GM20431 (cell line): ENCODE data around the gene CYB561.

Experiments
- in situ Hi-C: fragments of 300-500 bp; cut with MseI, MboI; formaldehyde crosslinking; loops from one replicate; pipeline ENCODE4 v1.15.0; 2020; ENCODE audit warnings: low sequenced_read_pairs; ENCODE audit not compliant: unreplicated experiment

The CYB561 gene

DNA sequence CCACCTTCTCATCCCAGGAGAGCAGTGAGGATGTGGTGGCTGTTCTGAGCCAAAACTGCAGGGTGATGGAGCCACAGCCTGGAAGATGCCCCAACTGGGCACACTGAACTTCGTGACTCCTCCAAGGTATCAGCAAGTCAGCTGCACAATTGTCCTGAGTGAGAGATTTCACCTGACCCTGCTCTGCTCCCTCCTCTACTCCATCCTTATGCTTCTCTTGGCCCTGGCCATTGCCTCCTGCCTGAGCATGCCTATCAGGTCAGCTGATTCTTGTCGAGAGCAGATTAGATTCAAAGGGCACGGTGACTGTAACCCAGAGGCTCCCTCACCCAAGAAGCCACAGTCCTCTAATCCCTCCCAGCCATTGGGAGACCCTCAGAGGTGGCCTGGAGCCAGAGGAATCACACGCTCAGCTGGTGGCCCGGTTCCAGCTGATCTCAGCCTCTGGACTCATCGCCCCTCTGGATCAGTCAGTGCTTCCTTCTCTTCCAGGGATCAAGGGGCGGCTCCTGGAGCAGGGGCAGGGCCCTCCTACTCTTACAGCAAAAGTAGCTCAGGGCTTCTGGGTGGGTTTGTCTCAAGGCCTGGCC, 7.0 kb upstream of the CYB561 start:
- in situ Hi-C loops, result no loop called here

DNA sequence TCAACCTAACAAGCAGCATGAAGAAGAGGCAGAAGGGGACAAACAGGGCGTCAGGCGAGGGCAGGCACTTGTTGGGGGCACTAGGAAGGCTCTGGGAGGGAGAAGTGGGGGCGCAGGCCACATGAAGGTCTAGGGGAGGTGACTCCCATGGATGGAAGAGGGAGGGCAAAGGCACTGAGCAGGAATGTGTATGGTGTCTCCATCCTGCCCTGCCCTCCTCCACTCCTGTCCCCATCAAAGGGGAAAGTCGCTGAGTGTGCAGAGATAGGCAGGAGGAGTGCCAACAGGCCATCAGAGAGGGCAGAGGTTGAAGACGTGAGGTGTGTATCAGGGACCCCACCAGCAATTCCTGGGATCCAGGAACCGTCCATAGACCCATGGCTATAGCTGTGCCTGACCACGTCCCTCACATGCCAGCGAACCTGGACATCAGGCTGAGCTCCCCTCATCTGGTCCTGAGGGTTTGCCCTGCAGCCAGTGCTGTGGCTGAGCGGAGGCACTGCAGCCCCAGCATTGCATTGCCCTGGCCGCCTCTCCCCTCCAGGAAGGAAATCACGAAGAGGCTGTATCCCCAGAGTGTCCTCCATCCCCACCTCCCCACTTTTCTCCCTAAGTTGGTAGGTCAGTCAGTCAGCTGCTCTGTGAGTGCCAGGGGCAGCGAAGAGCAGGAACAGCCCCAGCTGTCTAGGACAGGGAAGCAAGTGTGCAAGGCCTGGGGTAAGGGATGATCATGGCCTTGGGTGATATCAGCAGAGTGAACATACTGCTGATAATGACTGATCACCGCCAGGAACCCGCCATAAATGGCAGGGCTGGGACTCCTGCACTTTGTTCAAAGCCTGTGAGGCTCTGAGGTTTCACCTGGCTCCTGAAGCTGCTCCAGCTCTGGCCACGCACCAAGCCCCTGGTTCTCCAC, 6.2 kb upstream of the CYB561 start:
- in situ Hi-C loops, result no loop called here

DNA sequence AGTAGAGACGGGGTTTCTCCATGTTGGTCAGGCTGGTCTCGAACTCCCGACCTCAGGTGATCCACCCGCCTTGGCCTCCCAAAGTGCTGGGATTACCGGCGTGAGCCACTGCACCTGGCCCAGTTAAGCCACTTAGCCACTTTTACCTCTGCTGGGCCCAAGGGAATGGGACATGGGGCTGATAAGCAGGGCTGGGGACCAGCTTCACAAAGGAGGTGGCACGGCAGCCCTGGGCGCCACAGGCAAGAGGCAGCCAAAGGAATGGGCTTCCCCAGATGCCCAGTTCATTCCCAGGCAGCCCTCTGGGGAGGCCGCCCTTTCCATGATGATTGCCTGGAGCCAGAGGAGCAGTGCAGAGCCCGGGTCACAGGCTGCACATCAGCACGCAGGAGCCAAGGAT, 5.0 kb upstream of the CYB561 start:
- in situ Hi-C loops, result no loop called here

- in situ Hi-C loops, result no loop called here
These were observed 4.4 kb upstream of the CYB561 start for GRCh38 chr17:63450551-63450950.

DNA sequence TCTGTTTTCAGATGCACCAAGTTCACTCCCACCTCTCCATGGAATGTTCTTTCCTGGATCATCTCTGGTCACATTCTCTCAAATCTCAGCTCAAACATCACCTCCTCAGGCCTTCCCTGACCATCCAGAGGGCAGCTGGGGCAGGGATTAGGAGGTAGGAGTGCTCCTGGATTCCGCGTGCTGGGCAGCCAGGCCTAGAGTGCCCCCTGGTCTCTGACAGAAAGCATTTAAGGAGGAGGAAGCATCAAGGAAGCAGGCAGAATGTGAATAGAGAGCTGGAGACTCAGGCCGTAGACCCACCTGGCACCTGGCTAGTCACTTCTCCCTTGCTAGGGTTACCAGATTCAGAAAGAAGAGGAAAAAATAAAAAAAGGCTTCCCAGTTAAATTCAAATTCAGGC, 2.5 kb upstream of the CYB561 start:
- in situ Hi-C loops, result loop anchor here (25.0 kb wide), 1 partner anchor 389 kb away; the partner anchor contains the start of genes FTSJ3, PSMC5 and SMARCD2

DNA sequence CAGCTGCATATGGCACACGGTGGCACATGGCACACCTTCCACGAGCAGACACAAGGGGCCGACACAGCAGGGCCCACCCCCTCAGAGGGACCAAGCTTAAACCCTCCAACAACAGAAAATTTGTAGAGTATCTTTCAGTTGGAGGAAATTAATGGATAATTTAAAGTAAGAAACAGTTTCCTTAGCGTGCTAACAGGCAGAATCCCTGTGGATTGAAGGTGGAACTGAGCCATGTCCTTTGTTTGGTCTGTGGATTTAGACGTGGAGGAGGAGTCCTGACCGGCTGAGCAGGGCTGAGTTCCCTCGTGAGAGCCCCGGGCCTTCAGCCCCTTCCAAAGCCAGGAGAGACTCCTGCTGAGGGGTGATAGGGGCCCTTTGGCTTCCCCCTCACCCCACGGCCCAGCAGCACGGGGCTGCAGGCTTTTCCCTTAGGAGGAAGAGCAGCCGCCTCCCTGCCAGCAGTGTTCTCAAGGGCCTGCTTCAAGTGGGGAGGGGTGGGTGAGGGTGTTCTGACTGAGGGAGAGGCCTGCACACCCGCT, 1.4 kb upstream of the CYB561 start:
- in situ Hi-C loops, result loop anchor here (25.0 kb wide), 1 partner anchor 390 kb away; the partner anchor contains the start of genes FTSJ3, PSMC5 and SMARCD2

GRCh38 chr17:63446753-63447470, 806 bp upstream of the CYB561 start:
- in situ Hi-C loops, result loop anchor here (25.0 kb wide), 1 partner anchor 390 kb away; the partner anchor contains the start of genes FTSJ3, PSMC5 and SMARCD2

DNA sequence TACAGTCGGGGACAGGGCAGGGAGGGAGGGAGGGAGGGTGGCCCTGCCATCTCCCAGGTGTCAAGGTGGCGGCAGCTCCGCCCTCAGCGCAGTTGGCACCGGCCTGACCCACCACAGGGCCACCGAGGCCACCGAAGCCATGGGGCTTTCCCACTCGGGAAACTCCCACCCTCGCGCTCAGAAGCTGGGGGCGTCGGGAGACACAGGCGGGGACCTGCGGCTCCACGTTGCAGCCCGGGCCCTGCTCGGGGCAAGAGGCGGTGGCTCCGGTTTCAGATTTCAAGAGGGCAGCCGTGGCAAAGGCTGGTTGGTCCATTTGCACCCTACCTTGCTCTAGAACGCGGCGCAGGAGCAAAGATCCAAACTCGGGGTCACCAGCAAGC, 544 bp downstream of the CYB561 start:
- in situ Hi-C loops, result loop anchor here (25.0 kb wide), 1 partner anchor 392 kb away; the partner anchor contains the start of genes FTSJ3, PSMC5 and SMARCD2

DNA sequence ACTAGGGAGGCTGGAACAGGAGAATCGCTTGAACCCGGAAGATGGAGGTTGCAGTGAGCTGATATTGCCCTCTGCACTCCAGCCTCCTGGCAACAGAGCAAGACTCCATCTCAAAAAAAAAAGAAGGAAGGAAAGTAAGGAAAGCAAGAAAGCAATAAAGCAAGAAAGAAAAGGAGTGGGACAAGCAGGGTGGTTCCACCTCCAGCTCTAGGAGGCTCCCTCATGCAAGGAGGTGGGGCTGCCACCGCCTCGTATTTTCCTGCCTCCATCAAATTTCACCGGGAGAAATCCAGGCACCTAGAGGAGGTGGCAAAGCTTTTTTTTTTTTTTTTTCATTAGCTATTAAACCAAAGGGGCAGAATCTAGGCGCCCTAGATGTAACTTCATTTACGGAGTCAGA, 1.0 kb downstream of the CYB561 start:
- in situ Hi-C loops, result loop anchor here (25.0 kb wide), 1 partner anchor 392 kb away; the partner anchor contains the start of genes FTSJ3, PSMC5 and SMARCD2

- in situ Hi-C loops, result loop anchor here (25.0 kb wide), 1 partner anchor 393 kb away; the partner anchor contains the start of genes FTSJ3, PSMC5 and SMARCD2
These were observed 1.6 kb downstream of the CYB561 start for GRCh38 chr17:63444457-63444856.

- in situ Hi-C loops, result loop anchor here (25.0 kb wide), 1 partner anchor 394 kb away; the partner anchor contains the start of genes FTSJ3, PSMC5 and SMARCD2
These were observed 3.1 kb downstream of the CYB561 start for GRCh38 chr17:63443053-63443452.

DNA sequence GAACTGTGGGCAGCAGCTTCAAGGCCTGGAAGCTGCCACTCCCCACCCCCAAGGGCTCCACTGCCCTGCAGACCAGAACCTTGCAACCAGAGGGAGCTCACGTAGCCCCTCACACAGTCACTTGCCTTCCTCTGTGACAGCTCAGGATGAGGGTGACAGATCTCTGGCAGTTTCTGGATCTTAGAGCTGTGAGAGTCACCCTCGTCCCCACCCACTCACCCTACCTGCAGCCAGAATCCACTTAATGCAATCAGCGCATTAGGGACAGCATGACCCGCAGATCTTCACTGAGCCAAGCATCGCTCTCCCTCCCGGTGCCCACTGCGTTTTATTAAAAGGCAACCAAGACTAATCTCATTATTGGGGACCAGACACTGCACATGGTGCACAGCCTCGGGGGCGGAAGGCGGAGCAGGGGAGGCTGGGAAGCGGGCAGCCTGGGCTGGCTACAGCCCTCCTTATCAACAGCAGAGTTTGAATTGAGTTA, 3.5 kb downstream of the CYB561 start:
- in situ Hi-C loops, result loop anchor here (25.0 kb wide), 1 partner anchor 395 kb away; the partner anchor contains the start of genes FTSJ3, PSMC5 and SMARCD2

- in situ Hi-C loops, result loop anchor here (25.0 kb wide), 1 partner anchor 395 kb away; the partner anchor contains the start of genes FTSJ3, PSMC5 and SMARCD2
These were observed 4.0 kb downstream of the CYB561 start for GRCh38 chr17:63442074-63442473.

DNA sequence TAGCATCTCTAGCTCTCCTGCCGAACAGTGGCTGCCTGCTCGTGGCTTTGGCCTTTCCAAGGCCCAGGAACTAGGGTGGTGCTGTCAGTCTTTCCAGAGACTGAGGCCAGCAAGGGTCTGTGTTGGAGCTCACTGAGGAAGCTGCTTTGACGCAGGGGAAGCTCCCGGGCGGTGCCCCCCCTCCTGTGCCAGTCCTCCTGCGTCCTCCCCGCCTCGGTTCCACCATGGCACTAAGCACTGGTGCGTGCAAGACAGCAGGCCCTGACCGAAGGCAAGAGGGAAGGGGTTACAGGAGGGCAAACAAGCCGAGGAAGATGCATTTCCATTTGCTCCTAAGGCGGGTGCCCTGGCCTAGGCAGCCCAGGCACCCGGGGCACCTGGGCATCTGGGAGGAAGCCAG, 4.5 kb downstream of the CYB561 start:
- in situ Hi-C loops, result loop anchor here (25.0 kb wide), 1 partner anchor 396 kb away; the partner anchor contains the start of genes FTSJ3, PSMC5 and SMARCD2

- in situ Hi-C loops, result loop anchor here (25.0 kb wide), 1 partner anchor 396 kb away; the partner anchor contains the start of genes FTSJ3, PSMC5 and SMARCD2
These were observed 5.3 kb downstream of the CYB561 start for GRCh38 chr17:63440770-63441335.

DNA sequence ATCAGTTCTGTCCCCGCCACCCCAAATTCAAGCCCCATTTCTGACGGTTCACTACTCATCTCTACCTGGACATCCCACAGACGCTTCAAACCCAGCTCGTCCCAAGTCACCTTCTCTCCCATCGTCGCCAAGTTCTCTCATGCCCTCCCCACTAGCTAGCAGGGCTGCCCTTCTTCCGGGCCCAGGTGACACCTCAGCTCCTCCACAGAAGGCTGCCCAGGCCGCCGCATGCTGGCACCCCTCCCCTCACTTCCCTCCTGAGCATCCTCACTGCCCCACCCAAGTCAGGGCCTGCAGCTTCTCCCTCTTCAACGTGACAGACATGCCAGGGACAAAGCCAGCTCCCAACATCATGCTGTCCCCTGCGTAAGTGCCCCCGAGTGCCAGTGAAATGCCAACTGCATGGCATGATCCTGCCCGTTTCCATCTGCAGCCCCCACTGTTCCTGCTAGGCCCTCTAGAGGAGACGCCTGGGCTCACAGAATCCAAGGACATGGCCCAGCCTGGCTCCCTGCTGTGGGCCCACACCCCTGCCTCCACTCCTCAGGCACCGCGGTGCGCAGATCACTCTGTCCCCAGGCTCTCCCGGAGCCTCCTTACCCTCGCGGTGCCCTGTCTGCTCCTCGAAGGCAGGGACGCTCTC, 5.9 kb downstream of the CYB561 start:
- in situ Hi-C loops, result loop anchor here (25.0 kb wide), 1 partner anchor 397 kb away; the partner anchor contains the start of genes FTSJ3, PSMC5 and SMARCD2

GRCh38 chr17:63439687-63440086, 6.4 kb downstream of the CYB561 start:
- in situ Hi-C loops, result loop anchor here (25.0 kb wide), 1 partner anchor 398 kb away; the partner anchor contains the start of genes FTSJ3, PSMC5 and SMARCD2
